Mesodermal cell (in vitro differentiated cells): Measurements from ENCODE around the gene SEC14L5.

ENCODE experiments used
- H3K27ac ChIP-seq: 2 replicates; pipeline ENCODE4 v1.7.0; 2013; ENCODE audit warnings: mild to moderate bottlenecking, low read depth, low read length, moderate library complexity; ENCODE audit not compliant: severe bottlenecking
- H3K36me3 ChIP-seq: 2 replicates; pipeline ENCODE4 v1.7.1; 2013; ENCODE audit warnings: mild to moderate bottlenecking, low read length, moderate library complexity; ENCODE audit not compliant: control insufficient read depth, insufficient read depth
- H3K4me1 ChIP-seq: one replicate; pipeline ENCODE4 v1.7.1; 2013; ENCODE audit warnings: mild to moderate bottlenecking, low read length; ENCODE audit not compliant: insufficient read depth, control insufficient read depth, poor library complexity, severe bottlenecking
- H3K4me3 ChIP-seq: 2 replicates; pipeline ENCODE4 v1.7.0; 2013; ENCODE audit warnings: low read length, control low read depth, mild to moderate bottlenecking; ENCODE audit not compliant: insufficient read depth, poor library complexity, severe bottlenecking; ENCODE audit errors: extremely low read depth
- H3K9me3 ChIP-seq: 2 replicates; pipeline ENCODE4 v1.7.1; 2013; ENCODE audit warnings: mild to moderate bottlenecking, low read length, moderate library complexity; ENCODE audit not compliant: control insufficient read depth
- WGBS, 2 experiments: methylation state at CpG; one replicate each; pipeline ENCODE4 v1.1.5; 2013; ENCODE audit warnings: missing lambda C conversion rate in 2 of 2; ENCODE audit not compliant: insufficient coverage in 2 of 2; 5-methylcytosine and 5-hydroxymethylcytosine counted together

The SEC14L5 gene

DNA sequence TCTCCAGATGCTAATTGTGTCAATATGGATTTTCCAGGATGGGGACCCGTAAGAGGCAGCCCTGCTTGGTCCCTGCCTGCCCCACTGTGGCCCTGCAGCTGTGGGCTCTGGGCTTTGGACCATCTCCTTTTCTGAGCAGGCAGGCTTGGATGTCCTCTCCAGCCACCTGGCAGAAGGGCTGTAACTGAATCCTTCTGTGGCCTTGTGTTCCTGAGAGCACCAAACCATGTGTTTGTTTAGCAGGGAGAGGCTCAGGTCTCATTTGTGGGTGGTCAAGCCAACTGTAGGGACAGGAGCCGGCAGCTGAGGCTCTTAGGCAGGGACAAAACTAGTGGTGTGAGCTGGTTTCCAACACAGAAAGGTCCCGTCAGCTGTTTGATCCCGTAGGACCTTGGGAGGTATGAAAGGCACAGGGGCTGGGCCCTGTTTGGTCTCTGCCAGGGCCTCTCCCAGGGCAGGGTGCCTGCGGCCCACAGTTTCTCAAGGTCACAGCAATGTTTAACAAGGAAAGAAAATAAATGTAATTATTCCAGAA lies 18.5 kb downstream of the SEC14L5 start:
- WGBS, 2 experiments = 85 to 95% methylated on average over 4 to 5 of the region's 5 CpGs
- Histone ChIP-seq H3K4me1 (peaks cover 8% of the 10 kb centered on the region), H3K27ac (no peak overlapping the region), H3K9me3 (peaks cover 10% of the 10 kb centered on the region), H3K36me3 (no peaks in the 10 kb centered on the region), H3K4me3 (no peak overlapping the region)

DNA sequence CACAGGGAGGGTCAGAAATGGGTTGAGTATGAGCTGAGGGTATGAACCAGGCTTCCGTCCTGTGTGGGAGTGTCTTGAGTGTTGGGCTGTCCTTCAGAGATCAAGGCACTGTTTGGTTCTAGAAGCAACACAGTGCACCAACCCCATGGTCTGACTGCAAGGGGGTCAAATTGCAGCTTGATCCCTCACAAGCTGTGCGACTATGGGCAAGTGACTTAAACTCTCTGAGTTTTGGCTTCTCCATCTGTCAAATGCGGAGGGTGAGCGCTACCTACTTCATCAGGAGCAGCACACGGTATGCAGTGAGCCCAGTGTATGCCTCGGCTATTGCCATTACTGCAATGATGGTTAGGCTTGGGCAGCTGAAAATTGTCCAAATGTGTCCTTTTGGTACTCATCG lies 21.0 kb downstream of the SEC14L5 start:
- Histone ChIP-seq H3K9me3 (peaks cover 3% of the 10 kb centered on the region), H3K4me1 (peaks cover 12% of the 10 kb centered on the region), H3K4me3 (no peak overlapping the region), H3K27ac (no peak overlapping the region), H3K36me3 (no peaks in the 10 kb centered on the region)
- 90 to 96% methylated on average over 7 of the region's 7 CpGs for WGBS, 2 experiments

DNA sequence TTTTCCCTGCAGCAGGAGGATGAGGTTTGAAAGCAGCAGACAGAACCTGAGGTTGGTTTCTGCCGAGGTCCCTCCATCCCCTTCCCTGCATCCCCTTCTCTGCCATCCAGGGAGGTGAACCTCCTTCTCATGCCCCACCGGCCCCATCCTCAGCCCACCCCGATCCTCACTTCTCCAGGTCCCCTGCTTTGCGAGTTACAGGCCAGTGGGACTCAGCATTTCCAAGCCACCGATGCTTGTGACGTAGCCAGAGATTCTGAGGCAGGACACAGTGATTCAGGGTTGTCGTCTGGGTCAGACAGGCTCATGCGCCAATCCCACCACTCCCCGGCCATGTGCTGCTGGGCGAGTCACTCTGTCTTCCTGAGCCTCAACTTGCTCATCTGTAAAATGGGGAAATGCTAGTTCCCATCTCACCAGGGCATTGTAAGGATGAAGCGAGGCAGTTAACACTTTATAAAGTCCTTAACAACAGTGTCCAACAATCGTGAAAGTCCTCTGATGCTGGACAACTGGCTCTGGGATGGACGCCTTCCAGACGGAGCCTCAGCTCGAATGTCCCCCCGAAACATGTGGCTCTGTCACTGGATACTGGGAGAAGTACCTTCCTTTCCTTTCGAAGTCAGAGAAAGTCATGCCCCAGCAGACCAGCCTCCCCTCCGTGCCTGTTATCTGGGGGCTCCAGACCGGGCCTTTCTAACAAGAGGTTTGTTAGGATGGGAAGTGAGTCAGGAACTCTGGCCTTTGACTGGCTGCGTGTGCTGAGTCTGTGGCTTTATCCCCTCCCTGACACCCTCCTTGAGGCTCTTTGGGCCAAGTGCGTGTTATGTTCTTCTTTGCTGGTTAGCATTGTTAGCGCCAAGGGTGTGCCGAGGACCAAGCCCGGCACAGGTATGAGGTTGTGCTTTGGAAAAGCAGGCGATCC lies 21.9 kb downstream of the SEC14L5 start:
- no peak overlapping the region for H3K27ac ChIP-seq
- H3K4me3 ChIP-seq = no peak overlapping the region
- no peaks in the 10 kb centered on the region for H3K36me3 ChIP-seq
- H3K4me1 ChIP-seq = peaks cover 12% of the 10 kb centered on the region
- 84 to 87% methylated on average over 19 to 23 of the region's 25 CpGs for WGBS, 2 experiments
- H3K9me3 ChIP-seq = peaks cover 3% of the 10 kb centered on the region

DNA sequence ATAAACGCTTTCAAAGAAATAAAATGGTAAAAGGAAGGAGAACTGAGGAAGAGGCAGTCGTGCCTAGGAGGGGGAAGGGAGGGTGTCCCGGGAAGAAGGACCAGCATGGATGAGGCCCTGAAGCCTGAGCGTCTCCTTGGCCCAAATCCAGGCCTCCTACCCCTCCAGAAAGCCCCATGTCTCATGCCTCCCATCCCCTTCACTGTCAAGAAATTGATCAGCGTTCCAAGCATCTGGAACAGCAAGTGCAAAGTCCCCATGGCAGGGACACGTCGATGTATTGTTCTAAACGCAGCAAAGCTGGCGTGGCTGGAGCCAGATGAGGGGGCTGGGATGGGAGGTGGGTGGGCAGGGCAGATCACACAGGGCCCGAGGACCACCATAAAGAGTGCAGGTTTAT lies 22.6 kb downstream of the SEC14L5 start:
- 86 to 88% methylated on average over 6 to 10 of the region's 10 CpGs for WGBS, 2 experiments
- Histone ChIP-seq H3K4me3 (no peak overlapping the region), H3K9me3 (peaks cover 3% of the 10 kb centered on the region), H3K36me3 (no peaks in the 10 kb centered on the region), H3K4me1 (peaks cover 12% of the 10 kb centered on the region), H3K27ac (no peak overlapping the region)

DNA sequence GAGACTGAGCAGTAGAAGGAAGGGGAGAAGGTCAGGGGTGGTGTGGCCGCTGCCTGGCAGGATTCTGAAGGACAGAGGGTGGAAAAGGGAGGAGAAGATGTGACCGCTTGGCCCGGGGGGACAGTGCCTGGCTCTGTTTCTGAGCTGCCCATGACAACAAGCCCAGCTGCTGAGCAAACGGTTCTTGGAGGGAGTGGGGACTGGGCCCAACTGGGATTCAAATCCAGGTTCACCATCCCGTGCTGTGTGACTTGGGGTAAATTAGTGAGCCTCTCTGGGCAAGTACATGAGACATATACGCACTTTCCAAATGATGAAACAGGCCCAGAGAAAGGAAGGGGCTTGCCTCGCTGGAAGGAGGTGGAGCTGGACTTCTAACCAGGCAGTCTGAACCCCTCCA lies 23.3 kb downstream of the SEC14L5 start:
- Histone ChIP-seq H3K27ac (no peak overlapping the region), H3K4me3 (no peak overlapping the region), H3K9me3 (no peaks in the 10 kb centered on the region), H3K4me1 (peaks cover 12% of the 10 kb centered on the region), H3K36me3 (no peaks in the 10 kb centered on the region)
- 87 to 95% methylated on average over 5 to 7 of the region's 7 CpGs for WGBS, 2 experiments

DNA sequence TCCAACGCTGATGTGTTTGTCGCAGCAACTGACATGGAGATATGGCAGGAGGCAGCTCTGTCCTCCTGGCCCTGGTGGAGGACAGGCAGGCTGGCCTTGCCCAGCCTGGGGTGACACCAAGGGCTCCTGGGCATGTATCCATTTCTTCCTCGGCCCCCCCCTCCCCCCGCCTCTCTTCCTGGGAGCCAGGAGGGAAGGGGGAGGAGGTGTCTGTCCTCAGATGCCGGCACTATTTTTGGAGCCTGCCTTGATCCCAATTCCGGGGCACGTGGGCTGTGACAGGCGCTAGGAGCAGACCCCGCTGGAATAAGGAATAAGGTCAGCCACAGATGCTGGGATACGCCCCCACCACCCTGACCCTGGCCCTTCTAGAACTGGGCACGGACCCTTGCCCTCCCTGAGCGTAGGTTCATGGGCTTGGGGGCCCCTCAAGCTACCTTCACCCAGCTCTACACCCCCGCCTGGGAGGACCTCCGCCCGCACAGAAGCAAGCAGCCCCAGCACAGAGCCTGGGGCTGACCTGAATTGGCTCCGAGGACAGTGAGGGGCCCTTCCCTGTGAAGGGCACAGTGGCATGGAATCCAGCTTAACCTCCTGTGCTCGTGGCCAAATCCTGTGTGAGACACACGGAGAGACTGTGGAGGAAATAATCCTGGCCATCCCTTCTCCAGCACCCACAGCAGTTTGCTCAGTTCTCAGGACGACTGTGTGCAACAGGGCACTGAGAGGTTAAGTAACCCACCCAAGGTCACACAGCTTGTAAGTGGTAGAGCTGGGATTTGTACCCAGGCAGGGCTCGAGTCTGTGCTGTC lies 24.1 kb downstream of the SEC14L5 start:
- Histone ChIP-seq H3K36me3 (no peaks in the 10 kb centered on the region), H3K27ac (no peak overlapping the region)
- 76 to 87% methylated on average over 6 to 16 of the region's 20 CpGs for WGBS, 2 experiments

DNA sequence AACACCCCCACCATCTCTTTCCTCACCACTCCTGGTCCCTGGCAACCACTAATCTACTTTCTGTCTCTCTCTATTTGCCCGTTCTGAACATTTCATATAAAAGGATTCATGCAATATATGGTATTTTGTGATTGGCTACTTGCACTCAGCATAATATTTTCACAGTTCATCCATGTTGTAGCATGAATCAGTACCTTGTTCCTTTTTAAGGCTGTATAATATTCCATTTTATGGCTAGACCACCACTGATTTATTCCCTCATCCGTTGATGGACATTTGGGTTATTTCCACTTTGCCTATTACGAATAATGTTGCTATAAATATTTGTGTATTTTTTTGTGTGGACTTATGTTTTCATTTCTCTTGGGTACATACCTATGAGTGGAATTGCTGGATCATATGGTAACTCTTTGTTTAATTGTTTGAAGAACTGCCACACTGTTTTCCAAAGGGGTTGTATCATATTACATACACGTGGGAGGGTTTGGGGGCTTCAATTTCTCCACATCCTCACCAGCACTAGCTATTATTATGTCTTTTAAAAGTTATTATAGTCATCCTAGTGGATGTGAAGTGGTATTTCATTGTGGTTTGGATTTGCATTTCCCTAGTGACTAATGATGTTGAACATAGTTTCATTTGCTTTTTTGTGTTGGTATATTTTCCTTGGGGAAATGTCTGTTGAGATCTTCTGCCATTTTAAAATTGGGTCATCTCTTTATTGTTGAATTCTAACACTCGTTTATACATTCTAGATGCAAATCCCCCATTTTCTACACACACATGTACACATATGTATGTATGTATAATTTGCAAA lies 26.3 kb downstream of the SEC14L5 start:
- H3K4me1 ChIP-seq = peaks cover 16% of the 10 kb centered on the region
- H3K36me3 ChIP-seq = no peaks in the 10 kb centered on the region
- no peak overlapping the region for H3K27ac ChIP-seq
- no peaks in the 10 kb centered on the region for H3K9me3 ChIP-seq
- WGBS, 2 experiments = no CpG with 5 or more reads among the region's 5 CpGs
- H3K4me3 ChIP-seq = no peak overlapping the region

More for the DNA sequence above, 24.1 kb downstream of the SEC14L5 start:
- H3K4me1 ChIP-seq = peaks cover 12% of the 10 kb centered on the region
- H3K9me3 ChIP-seq = no peaks in the 10 kb centered on the region
- H3K4me3 ChIP-seq = no peak overlapping the region

DNA sequence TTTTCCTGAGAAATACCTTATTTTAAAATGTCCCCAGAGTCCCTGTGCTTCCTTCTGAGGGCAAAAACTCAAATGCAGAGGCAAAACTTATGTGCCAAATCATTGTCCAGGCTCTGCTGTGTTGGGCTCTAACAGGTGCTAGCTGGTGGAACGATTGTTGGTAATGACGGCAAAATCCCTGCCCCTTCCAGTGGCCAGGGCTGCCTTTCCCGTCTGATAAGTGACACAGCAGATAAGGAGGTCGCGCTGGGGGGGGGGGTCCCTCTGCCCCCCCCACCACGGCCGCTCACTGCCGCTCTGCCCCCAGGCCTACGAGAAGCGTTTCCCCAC lies 29.1 kb downstream of the SEC14L5 start:
- no peak overlapping the region for H3K4me3 ChIP-seq
- peaks cover 5% of the 10 kb centered on the region for H3K4me1 ChIP-seq
- H3K36me3 ChIP-seq = no peaks in the 10 kb centered on the region
- no peaks in the 10 kb centered on the region for H3K9me3 ChIP-seq
- no peak overlapping the region for H3K27ac ChIP-seq
- 38% methylated on average over 2 of the region's 10 CpGs; no CpG with 5 or more reads in 1 of the 2 experiments for WGBS, 2 experiments

DNA sequence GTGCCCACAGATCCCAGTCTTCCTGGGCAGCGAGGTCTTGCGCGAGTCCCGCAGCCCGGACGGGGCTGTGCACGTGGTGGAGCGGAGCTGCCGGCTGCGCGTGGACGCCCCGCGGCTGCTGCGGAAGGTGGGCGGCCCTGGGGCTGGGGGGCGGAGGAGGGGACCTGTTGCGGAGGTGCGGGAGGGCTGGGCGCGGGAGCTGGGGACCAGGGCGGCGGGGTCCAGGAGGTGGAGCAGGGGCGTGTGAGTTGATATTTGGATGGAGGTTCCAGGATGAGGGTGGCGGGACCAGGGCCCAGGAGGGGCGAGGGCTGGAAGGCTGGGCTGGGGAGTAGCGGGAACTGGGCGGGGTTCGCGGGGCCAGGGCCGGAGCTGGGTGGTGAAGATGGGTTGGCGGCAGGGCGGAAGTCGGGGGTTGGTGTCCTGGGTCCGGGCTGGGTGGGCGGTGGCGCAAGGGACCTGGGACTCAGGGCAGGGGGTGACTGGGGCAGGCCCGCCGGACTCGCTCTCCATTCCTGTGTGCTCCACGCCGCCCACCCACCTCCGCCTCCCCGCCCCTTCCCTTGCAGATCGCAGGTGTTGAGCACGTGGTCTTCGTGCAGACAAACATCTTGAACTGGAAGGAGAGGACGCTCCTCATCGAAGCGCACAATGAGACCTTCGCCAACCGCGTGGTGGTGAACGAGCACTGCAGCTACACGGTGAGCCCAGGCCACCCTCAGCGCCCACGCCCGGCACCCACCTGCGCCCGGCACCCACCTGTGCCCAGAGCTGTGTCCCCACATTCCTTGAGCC lies 29.6 kb downstream of the SEC14L5 start:
- Histone ChIP-seq H3K9me3 (no peaks in the 10 kb centered on the region), H3K36me3 (no peaks in the 10 kb centered on the region), H3K27ac (no peak overlapping the region), H3K4me1 (peaks cover 3% of the 10 kb centered on the region), H3K4me3 (no peak overlapping the region)
- WGBS, 2 experiments = 19 to 30% methylated on average over 27 to 37 of the region's 60 CpGs
